Cardiac fibroblast (primary cell): ENCODE measurements around the gene F12.

ENCODE experiments used
- DNase-seq, 2 donors: peaks; one replicate each; pipeline versions ENCODE4 v3.0.0 to v3.0.0-alpha.2; 2010; ENCODE audit warnings: low read depth in 2 of 2
- H3K4me3 ChIP-seq, 2 donors: replicated peaks in 1 of 2; 1 replicate in 1 of 2; 2 replicates in 1 of 2; pipeline ENCODE4 v1.5.1; 2011; ENCODE audit warnings: low read depth in 2 of 2, low read length in 2 of 2, mild to moderate bottlenecking in 2 of 2, moderate library complexity in 1 of 2
- TF ChIP-seq, protein P1 (sequence below): IDR thresholded peaks from one replicate; pipeline ENCODE4 v1.5.1; 2011; ENCODE audit warnings: low read depth, mild to moderate bottlenecking, low read length, inconsistent platforms

The F12 gene

DNA sequence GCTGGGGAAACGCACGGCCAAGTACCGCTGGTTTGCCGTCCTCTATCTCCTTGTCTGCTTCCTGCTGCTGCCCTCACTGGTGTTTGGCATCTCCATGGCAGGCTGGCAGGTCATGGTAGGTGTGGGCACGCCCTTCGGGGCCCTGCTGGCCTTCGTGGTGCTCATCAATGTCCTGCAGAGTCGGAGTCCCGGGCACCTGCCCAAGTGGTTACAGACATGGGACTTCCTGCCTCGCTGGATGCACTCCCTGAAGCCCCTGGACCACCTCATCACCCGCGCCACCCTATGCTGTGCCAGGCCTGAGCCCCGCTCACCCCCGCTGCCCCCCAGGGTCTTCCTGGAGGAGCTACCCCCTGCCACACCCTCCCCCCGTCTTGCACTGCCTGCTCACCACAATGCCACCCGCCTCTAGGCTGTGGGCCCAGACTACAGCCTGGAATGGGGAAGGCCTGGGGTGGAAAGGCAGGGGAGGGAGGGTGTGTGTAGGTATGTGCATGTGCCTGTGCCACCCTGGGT lies 11.4 kb downstream of the F12 start:
- no peak for DNase-seq
- H3K4me3 ChIP-seq: no peak overlapping the region
- TF ChIP-seq, protein P1, sequence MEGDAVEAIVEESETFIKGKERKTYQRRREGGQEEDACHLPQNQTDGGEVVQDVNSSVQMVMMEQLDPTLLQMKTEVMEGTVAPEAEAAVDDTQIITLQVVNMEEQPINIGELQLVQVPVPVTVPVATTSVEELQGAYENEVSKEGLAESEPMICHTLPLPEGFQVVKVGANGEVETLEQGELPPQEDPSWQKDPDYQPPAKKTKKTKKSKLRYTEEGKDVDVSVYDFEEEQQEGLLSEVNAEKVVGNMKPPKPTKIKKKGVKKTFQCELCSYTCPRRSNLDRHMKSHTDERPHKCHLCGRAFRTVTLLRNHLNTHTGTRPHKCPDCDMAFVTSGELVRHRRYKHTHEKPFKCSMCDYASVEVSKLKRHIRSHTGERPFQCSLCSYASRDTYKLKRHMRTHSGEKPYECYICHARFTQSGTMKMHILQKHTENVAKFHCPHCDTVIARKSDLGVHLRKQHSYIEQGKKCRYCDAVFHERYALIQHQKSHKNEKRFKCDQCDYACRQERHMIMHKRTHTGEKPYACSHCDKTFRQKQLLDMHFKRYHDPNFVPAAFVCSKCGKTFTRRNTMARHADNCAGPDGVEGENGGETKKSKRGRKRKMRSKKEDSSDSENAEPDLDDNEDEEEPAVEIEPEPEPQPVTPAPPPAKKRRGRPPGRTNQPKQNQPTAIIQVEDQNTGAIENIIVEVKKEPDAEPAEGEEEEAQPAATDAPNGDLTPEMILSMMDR: no peak

DNA sequence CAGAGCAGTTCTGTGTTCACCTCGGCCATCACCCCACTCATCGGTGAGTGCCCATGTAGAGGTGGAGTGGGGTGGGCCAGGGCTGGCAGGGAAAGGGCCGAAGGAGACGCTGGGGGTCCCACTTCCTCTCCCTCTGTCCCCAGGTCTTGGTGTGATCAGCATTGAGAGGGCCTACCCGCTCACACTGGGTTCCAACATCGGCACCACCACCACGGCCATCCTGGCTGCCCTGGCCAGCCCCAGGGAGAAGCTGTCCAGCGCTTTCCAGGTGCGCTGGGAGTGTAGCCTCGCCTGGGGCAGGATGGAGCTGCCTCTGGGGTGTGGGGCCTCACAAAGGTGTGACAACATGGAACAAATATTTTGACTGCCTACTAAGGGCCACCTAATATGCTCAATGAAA lies 12.6 kb downstream of the F12 start:
- H3K4me3 ChIP-seq: no peak overlapping the region
- no peak for DNase-seq
- TF ChIP-seq, protein P1: no peak

DNA sequence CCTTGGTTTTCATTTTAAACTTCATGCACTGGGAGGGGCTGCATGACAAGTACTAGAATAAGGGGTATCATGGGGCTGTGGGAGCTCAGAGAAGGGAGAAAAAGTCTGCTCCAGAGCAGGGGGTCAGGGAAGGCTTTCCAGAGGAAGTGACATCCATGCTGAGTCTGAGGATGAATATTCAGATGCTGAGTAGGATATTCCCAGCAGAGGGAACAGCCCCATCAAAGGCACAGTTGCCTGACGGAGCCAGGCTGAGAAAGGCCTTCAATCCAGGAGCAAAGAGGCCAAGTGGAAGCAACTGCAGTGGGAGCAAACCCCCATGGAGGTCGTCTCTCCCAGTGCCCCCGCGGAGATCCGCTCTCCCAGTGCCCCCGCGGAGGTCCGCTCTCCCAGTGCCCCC lies 13.3 kb downstream of the F12 start:
- DNase-seq: no peak
- TF ChIP-seq, protein P1: no peak
- no peak overlapping the region for H3K4me3 ChIP-seq

DNA sequence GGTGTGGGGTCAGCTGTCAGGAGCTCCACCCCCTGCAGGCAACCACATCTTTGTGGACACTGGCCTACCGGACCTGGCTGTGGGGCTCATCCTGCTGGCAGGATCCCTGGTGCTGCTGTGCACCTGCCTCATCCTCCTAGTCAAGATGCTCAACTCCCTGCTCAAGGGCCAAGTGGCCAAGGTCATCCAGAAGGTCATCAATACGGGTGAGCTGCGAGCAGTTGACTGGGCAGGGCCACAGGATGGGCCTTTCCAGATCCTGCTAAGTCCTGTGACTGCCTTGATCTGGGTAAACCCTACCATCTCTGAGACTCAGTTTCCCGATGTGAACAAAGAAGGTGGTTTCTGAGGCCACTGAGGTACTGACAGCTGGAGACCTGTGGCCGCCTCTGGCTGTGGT lies 15.4 kb downstream of the F12 start:
- no peak overlapping the region for H3K4me3 ChIP-seq
- DNase-seq: no peak
- TF ChIP-seq, protein P1: no peak

DNA sequence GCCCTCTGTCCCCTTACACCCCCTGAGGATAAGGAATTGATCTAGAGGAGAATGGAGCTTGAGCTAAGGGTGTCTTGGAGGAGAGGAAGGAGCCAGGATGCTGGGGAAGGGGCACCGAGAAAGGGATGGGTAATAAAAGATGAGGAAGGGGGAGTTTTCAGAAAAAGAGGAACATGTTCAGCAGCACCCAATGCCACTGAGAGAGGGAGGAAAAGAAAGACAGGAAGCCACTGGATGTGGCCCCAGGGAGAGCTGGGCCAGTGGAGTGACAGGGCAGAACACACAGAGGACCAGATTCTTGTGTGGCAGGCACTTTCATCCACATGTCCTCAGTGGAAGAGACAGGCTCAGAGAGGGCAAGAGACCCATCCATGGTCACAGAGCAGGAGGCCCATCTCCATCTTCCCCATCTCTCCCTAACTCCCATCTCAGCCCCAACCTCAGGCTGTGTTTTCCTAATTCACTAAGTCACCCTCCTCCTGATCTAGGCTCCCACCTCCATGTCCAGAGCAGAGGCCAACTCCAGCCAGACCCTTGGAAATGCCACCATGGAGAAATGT lies 16.1 kb downstream of the F12 start:
- TF ChIP-seq, protein P1: no peak
- DNase-seq: no peak
- no peak overlapping the region for H3K4me3 ChIP-seq

DNA sequence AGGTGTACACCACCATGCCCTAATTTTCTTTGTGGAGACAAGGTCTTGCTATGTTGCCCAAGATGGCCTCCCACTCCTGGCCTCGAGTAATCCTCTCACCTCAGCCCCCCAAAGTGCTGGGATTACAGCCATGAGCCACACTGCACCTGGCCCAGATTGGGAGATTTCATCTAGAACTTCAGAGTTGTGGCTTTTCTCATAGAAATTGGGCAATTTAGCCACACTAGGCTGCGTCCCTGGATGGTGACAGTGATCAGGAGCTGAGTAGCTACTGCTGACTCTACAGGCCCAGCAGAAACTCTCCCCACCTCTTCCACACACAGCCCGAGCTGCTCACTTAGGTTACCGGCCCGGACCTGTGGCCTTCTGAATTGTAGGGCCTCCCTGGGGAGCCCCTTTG lies 16.6 kb downstream of the F12 start:
- TF ChIP-seq, protein P1: no peak
- DNase-seq: no peak
- H3K4me3 ChIP-seq: no peak overlapping the region
